GM13977 (cell line): Measurements from ENCODE around the gene HSD17B7.

Experiments used
- DNase-seq: peaks from one replicate; pipeline ENCODE4 v3.0.0; 2012; ENCODE audit warnings: low spot score
- CTCF ChIP-seq: IDR thresholded peaks from 2 replicates; pipeline ENCODE4 v1.5.1; 2012; ENCODE audit warnings: mild to moderate bottlenecking, control low read depth; ENCODE audit not compliant: insufficient read depth; ENCODE audit errors: extremely low read depth, missing control alignments
- in situ Hi-C: fragments of 300-500 bp; cut with MboI; formaldehyde crosslinking; loops from one replicate; pipeline ENCODE4 v1.12.0; 2022; ENCODE audit warnings: low sequenced_read_pairs, low pct_unique_long_range_greater_than_20kb, mixed read lengths, inconsistent platforms; ENCODE audit not compliant: unreplicated experiment

The HSD17B7 gene

GRCh38 chr1:162822391-162823200, 32.1 kb downstream of the HSD17B7 start:
- DNase-seq = peak; percentile 23
- in situ Hi-C loops = no loop called here
- TF ChIP-seq CTCF = no peak

- no peak for TF ChIP-seq CTCF
- in situ Hi-C loops = no loop called here
- no peak for DNase-seq
Measured at GRCh38 chr1:162823231-162823630, 32.7 kb downstream of the HSD17B7 start.

GRCh38 chr1:162823771-162824525, 33.4 kb downstream of the HSD17B7 start:
- DNase-seq = no peak
- no peak for TF ChIP-seq CTCF
- in situ Hi-C loops = no loop called here

- no peak for TF ChIP-seq CTCF
- in situ Hi-C loops = no loop called here
- no peak for DNase-seq
Measured at GRCh38 chr1:162829268-162829667, 38.8 kb downstream of the HSD17B7 start.

GRCh38 chr1:162832470-162832869, 42.0 kb downstream of the HSD17B7 start:
- no peak for DNase-seq

More at GRCh38 chr1:162832470-162832869, 42.0 kb downstream of the HSD17B7 start:
- in situ Hi-C loops = no loop called here
- no peak for TF ChIP-seq CTCF
